Suprapubic skin (tissue), 3 donors: ENCODE measurements around the gene EPHB1.

Experiments
- CTCF ChIP-seq, 2 donors: fragments of 200-600 bp in 1 of 2; fragments of 450-650 bp in 1 of 2; sonication (generic) in 1 of 2; IDR thresholded peaks; one replicate each; pipeline ENCODE4 v1.5.1; 2016 to 2019; ENCODE audit warnings: antibody characterized with exemption in 2 of 2, mild to moderate bottlenecking in 1 of 2, moderate library complexity in 1 of 2
- POLR2A ChIP-seq, 2 donors: fragments of 450-650 bp; IDR thresholded peaks; one replicate each; pipeline ENCODE4 v1.6.1; 2017; ENCODE audit warnings: antibody characterized with exemption in 2 of 2, mild to moderate bottlenecking in 2 of 2, moderate library complexity in 2 of 2

GRCh38 chr3:134904776-134905646, 110.0 kb downstream of the EPHB1 start:
- no peak for TF ChIP-seq CTCF (IDR thresholded peaks at IDR 0.05)
- TF ChIP-seq POLR2A (IDR thresholded peaks at IDR 0.05): no peak
